Glutamatergic neuron (in vitro differentiated cells): Measurements from ENCODE around the gene METTL13. TPM values are rescaled to one million over a fixed set of nuclear protein-coding genes. Genes with fewer than 3 reads are reported as not detected.
A peak's percentile ranks its signal among the peaks of the same experiment; 100 is the strongest.

Experiments used
- DNase-seq: peaks from one replicate; pipeline ENCODE4 v3.0.0; 2022
- H3K27ac Mint-ChIP-seq: one replicate; pipeline ENCODE4 v1.8.0; 2020; ENCODE audit warnings: mild to moderate bottlenecking, mixed read lengths, inconsistent platforms; ENCODE audit not compliant: unreplicated experiment
- H3K27me3 Mint-ChIP-seq: one replicate; pipeline ENCODE4 v1.8.0; 2020; ENCODE audit warnings: mild to moderate bottlenecking, moderate library complexity, mixed read lengths, inconsistent platforms; ENCODE audit not compliant: unreplicated experiment
- H3K36me3 Mint-ChIP-seq: one replicate; pipeline ENCODE4 v1.8.0; 2020; ENCODE audit warnings: mild to moderate bottlenecking, mixed read lengths, inconsistent platforms; ENCODE audit not compliant: unreplicated experiment
- H3K4me1 Mint-ChIP-seq: one replicate; pipeline ENCODE4 v1.8.0; 2020; ENCODE audit warnings: mild to moderate bottlenecking, low read depth, mixed read lengths, inconsistent platforms; ENCODE audit not compliant: unreplicated experiment
- H3K4me3 Mint-ChIP-seq: one replicate; pipeline ENCODE4 v1.8.0; 2020; ENCODE audit warnings: mild to moderate bottlenecking, mixed read lengths, inconsistent platforms; ENCODE audit not compliant: unreplicated experiment
- H3K9me3 Mint-ChIP-seq: one replicate; pipeline ENCODE4 v1.8.0; 2020; ENCODE audit warnings: mild to moderate bottlenecking, moderate library complexity, mixed read lengths, inconsistent platforms; ENCODE audit not compliant: unreplicated experiment
- CTCF ChIP-seq: fragments of 200-600 bp; sonication (generic); IDR thresholded peaks from one replicate; pipeline ENCODE4 v1.5.0; 2021; ENCODE audit not compliant: partially characterized antibody, unreplicated experiment
- total RNA-seq: library from RNA; stranded (reverse); fragmentation: NEBNext Ultra II Directional; extraction: Animal tissue kit (Norgen Biotek cat#: 25700); gene quantifications from one replicate; pipeline ENCODE4 v1.2.1, GENCODE V29; 2021; ENCODE audit not compliant: unreplicated experiment

The METTL13 gene
- total RNA-seq, 1 donor from 2014 or later: 21.4 TPM

DNA sequence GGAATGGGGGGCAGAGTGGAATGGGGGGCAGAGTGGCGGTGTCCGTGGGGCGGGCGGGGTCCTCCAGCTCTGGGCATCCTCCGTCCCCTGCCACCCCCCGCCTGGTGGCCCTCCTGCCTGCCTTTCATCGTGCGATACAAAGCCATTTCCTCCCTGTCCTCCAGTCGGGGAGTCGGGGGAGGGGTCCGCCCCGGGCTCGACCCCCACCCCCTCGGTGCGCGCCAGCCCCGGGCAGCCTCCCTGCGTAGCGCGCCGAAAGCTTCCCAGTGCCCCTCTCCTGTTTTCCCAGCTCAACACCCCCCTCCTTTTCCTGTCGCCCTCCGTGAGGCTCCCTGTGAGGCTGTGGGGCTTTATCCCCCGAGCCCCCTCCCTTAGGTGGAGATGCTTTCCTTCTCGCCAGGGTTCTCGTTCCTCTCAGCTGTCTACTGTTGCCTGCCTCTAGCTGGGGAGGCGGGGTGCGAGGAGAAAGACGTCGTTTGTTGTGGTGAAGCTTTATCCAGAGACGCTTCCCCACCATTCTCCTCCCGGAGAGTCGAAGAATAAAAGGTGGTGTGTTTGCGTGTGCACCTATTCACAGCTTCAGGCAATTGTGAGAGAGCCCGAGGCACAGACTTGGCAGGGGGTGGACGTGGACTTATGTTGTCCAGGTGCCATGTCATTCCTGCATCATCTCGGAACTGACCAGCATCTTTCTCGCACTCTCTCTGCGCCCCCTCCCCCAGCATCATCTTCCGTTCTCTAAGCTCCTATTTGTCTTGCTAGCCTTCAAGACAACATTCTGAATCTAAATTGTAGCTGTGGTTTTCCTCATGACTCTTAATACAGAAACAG is 60.7 kb downstream of the METTL13 start:
- Mint-ChIP-seq H3K9me3 (peaks cover 20% of the 10 kb centered on the region), H3K27me3 (peaks cover 17% of the 10 kb centered on the region), H3K4me1 (peaks cover 3% of the 10 kb centered on the region), H3K4me3 (peak overlapping the region; percentile 95), H3K36me3 (no peaks in the 10 kb centered on the region), H3K27ac (peak overlapping the region; percentile 91)
- no peak for TF ChIP-seq CTCF
- DNase-seq: peak; percentile 56

GRCh38 chr1:171844381-171844780 is 62.9 kb downstream of the METTL13 start:
- no peak for TF ChIP-seq CTCF
- H3K36me3 Mint-ChIP-seq: no peaks in the 10 kb centered on the region
- DNase-seq: no peak
- peaks cover 17% of the 10 kb centered on the region for H3K27me3 Mint-ChIP-seq
- peaks cover 3% of the 10 kb centered on the region for H3K4me1 Mint-ChIP-seq
- H3K9me3 Mint-ChIP-seq: peaks cover 19% of the 10 kb centered on the region
- H3K27ac Mint-ChIP-seq: no peak overlapping the region
- no peak overlapping the region for H3K4me3 Mint-ChIP-seq

DNA sequence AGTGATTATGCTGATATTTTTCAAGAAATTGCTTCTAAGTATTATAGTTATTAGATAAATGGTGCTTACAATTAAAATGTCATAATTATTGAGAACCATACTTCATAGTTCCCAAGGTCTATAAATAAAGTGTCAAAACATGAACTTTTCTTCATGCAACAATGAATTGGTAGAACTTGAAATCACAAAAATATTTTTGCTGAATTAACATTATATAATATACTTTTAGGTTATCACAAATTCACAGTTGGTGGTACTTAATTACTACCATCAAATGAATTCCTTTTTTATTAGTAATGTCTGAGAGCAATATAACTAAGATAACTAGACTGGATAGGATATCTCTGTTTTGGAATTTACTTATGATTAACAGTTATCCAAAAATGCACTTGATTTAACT is 64.5 kb downstream of the METTL13 start:
- no peak for TF ChIP-seq CTCF
- Mint-ChIP-seq H3K4me1 (no peaks in the 10 kb centered on the region), H3K4me3 (no peak overlapping the region), H3K27me3 (peaks cover 11% of the 10 kb centered on the region), H3K27ac (no peak overlapping the region), H3K9me3 (peaks cover 12% of the 10 kb centered on the region), H3K36me3 (no peaks in the 10 kb centered on the region)
- DNase-seq: no peak

Other genes starting within 250 kb of the METTL13 start
- not detected for gene MYOCOS, start 159.4 kb upstream of the METTL13 start, total RNA-seq
- not detected for gene MYOC, start 129.0 kb upstream of the METTL13 start, total RNA-seq
- 8.4 TPM for gene VAMP4, start 39.6 kb upstream of the METTL13 start, total RNA-seq
- 11.4 TPM for gene DNM3, start 59.8 kb downstream of the METTL13 start, total RNA-seq